HT1080 (cell line): ENCODE measurements around the gene THYN1. TPM values are rescaled to one million over a fixed set of nuclear protein-coding genes. Genes with fewer than 3 reads are reported as not detected.
"Not testable (repeated sequence)": the region's sequence is repeated elsewhere in the genome, so short reads cannot be mapped to it uniquely, and the experiment has no call there.

ENCODE experiments used
- DNase-seq: peaks from one replicate; pipeline ENCODE4 v3.0.0-alpha.2; 2015; ENCODE audit warnings: low read depth
- total RNA-seq: library from RNA; depleted of rRNA; stranded (reverse); fragments of >200 nt; shearing (Covaris generic); gene quantifications from 2 replicates; pipeline ENCODE4 v1.2.3, GENCODE V29; 2014

The THYN1 gene
- total RNA-seq, 1 experiment from 2014 or later, result 63.1 TPM

- no peak for DNase-seq
These were observed 22.6 kb upstream of the THYN1 start, which contains the start of gene GLB1L3 for GRCh38 chr11:134275534-134276395. Gene GLB1L3, plus strand, starts transcription at chr11:134276379. Its CDS starts 362 bp downstream, at chr11:134276741.

DNA sequence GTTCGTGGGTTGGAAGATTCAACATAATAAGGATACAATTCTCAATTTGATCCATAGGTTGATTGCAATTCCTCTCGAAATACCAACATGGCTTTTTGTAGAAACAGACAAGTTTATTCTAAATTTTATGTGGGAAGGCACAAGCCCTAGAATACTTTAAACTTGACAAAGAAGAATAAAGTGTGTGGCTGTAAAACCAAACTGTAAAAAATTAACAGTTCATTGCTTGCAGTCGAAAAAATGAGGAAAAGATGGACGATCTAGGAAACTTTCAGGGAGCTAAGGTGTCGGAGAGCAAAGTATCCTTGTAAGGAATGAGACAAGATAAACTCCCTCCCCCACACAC, 22.0 kb upstream of the THYN1 start:
- no peak for DNase-seq

DNA sequence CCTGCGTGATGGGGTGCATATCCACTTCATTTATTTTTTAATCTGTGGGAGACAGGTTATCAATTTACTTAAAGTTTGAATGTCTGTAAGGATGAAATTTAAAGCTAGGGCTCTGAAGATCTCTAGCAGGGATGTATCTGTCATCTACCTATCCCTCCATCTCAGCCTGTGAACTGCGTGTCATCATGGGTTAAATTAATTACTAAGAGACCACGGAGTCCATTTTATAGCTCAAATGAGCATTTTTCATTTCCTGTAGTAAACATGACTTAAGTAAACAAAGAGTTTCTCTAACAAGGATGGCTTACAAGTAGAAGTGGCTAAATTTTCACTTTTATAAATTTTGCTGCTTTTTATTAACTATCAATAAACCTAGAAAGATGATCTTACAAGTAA, 20.2 kb upstream of the THYN1 start:
- no peak for DNase-seq

DNA sequence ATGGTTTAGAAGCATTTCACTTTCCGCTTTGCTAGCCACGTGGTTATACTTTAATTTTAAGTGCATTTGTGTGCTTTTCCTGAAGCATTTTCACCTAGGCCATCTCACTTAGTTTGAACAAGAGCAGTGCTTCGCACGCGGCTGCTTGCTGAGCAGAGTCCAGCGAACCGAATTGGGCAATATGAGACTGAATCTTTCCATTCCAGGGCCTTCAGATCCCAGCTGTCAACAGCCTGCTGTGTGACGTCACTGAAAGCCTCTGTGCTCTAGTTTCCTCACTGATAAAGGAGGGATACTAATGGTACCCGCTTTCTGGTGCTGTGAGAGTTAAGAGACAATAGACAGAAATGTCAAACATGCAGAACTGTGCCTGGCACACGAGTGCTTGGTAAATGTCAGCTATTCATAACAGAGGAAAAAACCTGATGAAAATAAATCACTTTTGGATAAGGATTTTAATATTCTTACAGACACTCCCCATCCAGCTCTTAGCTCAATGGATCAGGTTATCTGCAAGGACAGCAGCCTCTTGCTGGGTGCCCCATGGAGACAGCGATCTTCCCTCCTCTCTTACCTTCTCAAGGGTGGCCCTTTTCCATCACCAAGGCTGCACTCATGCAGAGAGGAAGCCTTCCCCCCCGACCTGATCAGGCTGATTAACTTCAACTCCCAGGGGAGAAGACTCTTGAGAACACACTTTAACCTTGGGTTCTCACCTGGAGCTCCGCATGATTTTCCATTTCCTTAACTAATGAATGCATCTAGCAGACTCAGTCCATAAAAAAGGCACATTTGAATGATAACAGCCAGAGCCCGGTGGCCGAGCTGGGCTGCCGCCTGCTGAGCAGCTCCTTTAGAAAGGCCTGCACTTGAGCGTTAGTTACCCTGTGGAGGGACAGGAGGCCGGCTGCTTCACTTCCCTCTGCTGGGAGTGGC, 19.5 kb upstream of the THYN1 start:
- DNase-seq, result no peak

DNA sequence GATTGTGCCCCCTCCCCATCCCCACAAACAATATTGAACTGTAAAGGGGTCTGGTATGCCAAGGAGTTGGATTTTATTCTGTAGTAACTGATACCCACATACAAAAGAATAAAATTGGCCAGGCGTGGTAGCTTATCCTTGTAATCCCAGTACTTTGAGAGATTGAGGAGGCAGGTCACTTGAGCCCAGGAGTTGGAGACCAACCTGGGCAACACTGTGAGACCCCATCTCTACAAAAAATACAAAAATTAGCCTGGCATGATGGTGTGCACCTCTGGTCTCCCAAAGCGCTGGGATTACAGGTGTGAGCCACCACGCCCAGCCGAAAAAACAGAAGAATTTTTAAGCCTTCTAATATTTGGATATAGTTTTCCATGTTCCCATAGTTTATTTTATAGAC, 18.8 kb upstream of the THYN1 start:
- DNase-seq, result no peak

- DNase-seq, result peak; percentile 28
These were observed 17.1 kb upstream of the THYN1 start for GRCh38 chr11:134270250-134270714.

GRCh38 chr11:134267966-134268365, 14.8 kb upstream of the THYN1 start:
- DNase-seq, result no peak

GRCh38 chr11:134267461-134267860, 14.3 kb upstream of the THYN1 start:
- DNase-seq, result no peak

GRCh38 chr11:134266841-134267251, 13.7 kb upstream of the THYN1 start:
- DNase-seq, result peak; percentile 86

GRCh38 chr11:134266440-134266839, 13.3 kb upstream of the THYN1 start:
- no peak for DNase-seq

- no peak for DNase-seq
These were observed 12.0 kb upstream of the THYN1 start for GRCh38 chr11:134264966-134265764.

DNA sequence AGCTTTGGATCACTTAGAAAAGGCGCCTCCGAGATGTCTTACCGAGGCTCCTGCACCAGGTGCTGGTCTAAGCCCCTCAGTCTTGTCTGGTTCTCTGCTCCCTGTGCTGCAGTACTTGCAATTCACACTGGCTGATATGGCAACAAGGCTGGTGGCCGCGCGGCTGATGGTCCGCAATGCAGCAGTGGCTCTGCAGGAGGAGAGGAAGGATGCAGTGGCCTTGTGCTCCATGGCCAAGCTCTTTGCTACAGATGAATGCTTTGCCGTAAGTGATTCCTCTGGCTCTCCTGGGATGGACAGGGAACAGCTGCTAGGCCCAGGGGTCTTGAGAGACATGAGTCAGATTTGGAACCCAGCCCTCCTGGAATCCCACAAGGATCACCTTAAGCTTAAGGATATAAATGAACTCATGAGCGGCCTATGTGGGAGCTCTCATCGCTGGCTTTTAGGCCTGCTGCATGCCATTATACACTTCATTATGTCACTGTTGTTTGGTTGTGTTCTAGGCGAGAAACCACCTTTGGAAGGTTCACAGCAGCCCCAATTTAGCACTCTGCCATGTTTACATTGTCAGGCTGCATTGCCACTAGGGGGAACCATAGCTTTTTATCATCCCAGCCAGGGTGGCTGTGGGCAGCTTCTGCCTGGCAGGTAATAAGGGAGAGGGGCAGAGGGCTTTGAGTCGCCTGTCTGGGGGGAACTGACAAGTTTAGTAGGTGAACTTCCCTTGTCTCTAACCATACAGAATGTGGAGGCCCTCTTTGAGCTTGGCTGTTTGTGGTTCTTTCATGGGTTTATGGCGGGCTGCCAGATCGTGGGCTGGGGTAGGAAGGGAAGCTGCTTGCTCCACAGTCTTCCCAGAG, 8.7 kb upstream of the THYN1 start:
- peak; percentile 26 for DNase-seq

DNA sequence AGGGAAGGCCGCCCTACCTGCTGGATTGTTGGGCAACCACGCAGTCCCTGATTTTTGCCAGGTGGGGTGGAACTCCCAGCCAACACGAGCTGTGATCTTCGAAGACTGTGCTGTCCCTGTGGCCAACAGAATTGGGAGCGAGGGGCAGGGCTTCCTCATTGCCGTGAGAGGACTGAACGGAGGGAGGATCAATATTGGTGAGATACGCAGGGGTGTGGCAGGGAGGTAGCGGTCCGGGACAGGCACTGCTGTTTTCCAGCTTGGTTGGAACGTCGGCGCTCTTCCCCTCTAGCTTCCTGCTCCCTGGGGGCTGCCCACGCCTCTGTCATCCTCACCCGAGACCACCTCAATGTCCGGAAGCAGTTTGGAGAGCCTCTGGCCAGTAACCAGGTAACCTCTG, 7.8 kb upstream of the THYN1 start:
- DNase-seq, result no peak

- DNase-seq, result no peak
These were observed 7.4 kb upstream of the THYN1 start for GRCh38 chr11:134260503-134260902.

GRCh38 chr11:134258577-134258976, 5.4 kb upstream of the THYN1 start:
- DNase-seq, result no peak

GRCh38 chr11:134257101-134257500, 3.9 kb upstream of the THYN1 start:
- no peak for DNase-seq

- not testable (repeated sequence) for DNase-seq
These were observed 2.0 kb upstream of the THYN1 start for GRCh38 chr11:134255184-134255561.

DNA sequence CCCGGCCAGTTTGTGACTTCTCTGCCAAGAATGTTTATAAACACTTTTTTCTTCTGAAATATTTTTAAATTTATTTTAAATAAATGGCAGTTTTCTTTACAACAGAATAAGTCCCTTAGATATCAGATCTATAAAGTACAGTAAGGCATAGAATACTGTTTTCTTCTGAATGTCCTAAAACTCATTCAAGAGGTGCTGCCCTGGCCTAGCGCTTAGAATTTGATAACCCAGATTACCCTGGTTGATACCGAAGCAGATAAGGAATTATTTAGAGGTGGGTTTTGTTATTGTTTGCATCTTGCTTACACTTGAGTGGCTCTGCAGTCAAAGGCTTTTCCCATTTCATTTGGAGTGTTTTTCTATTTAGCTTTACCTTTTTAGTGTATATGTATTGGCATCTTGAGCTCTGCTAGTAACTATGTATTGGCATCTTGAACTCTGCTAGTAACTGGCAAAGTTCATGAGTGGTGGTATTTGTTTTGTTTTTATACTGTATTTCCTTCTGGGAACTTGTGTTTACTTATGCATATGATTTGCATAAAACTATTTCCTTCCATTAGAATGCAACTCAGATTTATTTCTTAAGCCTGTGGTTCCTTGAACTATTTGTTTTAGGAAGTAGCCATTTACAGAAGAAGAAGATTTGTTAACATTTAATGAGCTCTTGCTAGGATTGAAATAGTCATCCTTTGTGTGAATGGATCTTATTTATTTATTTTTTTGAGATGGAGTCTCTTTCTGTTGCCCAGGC, 1.5 kb upstream of the THYN1 start:
- DNase-seq, result no peak

GRCh38 chr11:134252346-134253187, 585 bp downstream of the THYN1 start:
- DNase-seq, result peak; percentile 18
